Measurements from ENCODE around the gene ZNF366. TPM values are rescaled to one million over a fixed set of nuclear protein-coding genes. Genes with fewer than 3 reads are reported as not detected.
A peak's percentile ranks its signal among the peaks of the same experiment; 100 is the strongest.

The ZNF366 gene
- polyA plus RNA-seq (2011; rRNA removed) (not detected in 2 replicates), polyA plus RNA-seq (2017; fragmentation: RNase III; extraction: RNeasy Plus Mini Kit Qiagen cat#74134 plus additional on column Dnase treatment) (not detected in 3 replicates), polyA minus RNA-seq (2011; rRNA and poly(A)+ RNA removed) (not detected in 2 replicates)
- not detected in 2 replicates for polyA plus RNA-seq (2012; cell fraction: cytosol; rRNA removed)
- not detected in 2 replicates for polyA plus RNA-seq (2012; cell fraction: nucleus; rRNA removed)

- DNase-seq (ENCODE audit: low read depth in 1 of 2, low spot score in 1 of 2) (no peak), FAIRE-seq (no peak), ATAC-seq (no peak)
- H3K4me1 ChIP-seq, result peaks cover 13% of the 10 kb centered on the region
- 79% methylated on average over 9 of the region's 9 CpGs for WGBS (ENCODE audit: missing lambda C conversion rate)
- POLR2A ChIA-PET, result no interaction called here
- TF ChIP-seq CBX2 (IDR thresholded peaks at IDR 0.05; ENCODE audit: borderline replicate concordance, low read depth) (no peak), CEBPB (IDR thresholded peaks at IDR 0.05) (no peak), CTCF (IDR thresholded peaks at IDR 0.05) (no peak), RFX5 (IDR thresholded peaks at IDR 0.05) (no peak), TFCP2L1 (CRISPR knock-in tag; IDR thresholded peaks at IDR 0.05) (no peak), MAFK (IDR thresholded peaks at IDR 0.05; ENCODE audit: partially characterized antibody) (no peak), RARB (CRISPR knock-in tag; IDR thresholded peaks at IDR 0.05) (no peak), FOSL2 (IDR thresholded peaks at IDR 0.05) (no peak), FOSL2 (CRISPR knock-in tag; IDR thresholded peaks at IDR 0.05) (no peak), ZSCAN20 (CRISPR knock-in tag; IDR thresholded peaks at IDR 0.05) (no peak), HOXB5 (CRISPR knock-in tag; IDR thresholded peaks at IDR 0.05) (no peak), ZC3H11A (IDR thresholded peaks at IDR 0.05) (no peak)
- TF ChIP-seq, protein P1, sequence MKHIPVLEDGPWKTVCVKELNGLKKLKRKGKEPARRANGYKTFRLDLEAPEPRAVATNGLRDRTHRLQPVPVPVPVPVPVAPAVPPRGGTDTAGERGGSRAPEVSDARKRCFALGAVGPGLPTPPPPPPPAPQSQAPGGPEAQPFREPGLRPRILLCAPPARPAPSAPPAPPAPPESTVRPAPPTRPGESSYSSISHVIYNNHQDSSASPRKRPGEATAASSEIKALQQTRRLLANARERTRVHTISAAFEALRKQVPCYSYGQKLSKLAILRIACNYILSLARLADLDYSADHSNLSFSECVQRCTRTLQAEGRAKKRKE (CRISPR knock-in tag; IDR thresholded peaks at IDR 0.05; ENCODE audit: low read depth), result no peak
- CTCF ChIA-PET, result interaction anchor here (0.6 to 1.4 kb wide), 3 partner anchors 12 to 116 kb away, joined by 3 to 4 read pairs (median 3); no protein-coding TSS in a partner anchor
- no peak within 1 kb of the TSS for H3K4me3 ChIP-seq
- H3K4me2 ChIP-seq, result no peak within 1 kb of the TSS
- H3K9me3 ChIP-seq, result no peaks in the 10 kb centered on the region
- H3K27ac ChIP-seq, result 0 out of 6 replicates have a peak within 1 kb of the TSS, but pooled peaks of 1 of the 2 experiments have one; percentile 21
Measured at GRCh38 chr5:72507231-72507906, at the start of gene ZNF366. TSS of gene ZNF366 (minus strand) at chr5:72507410. CDS start at chr5:72461496, 45,914 bp downstream.

- Histone ChIP-seq H3K9me3 (no peaks in the 10 kb centered on the region), H3K4me1 (peaks cover 15% of the 10 kb centered on the region), H3K4me3 (peak overlapping the region; percentile 39), H3K27ac (peak overlapping the region; percentile 87 to 97), H3K4me2 (peak overlapping the region; percentile 87)
- ChIA-PET CTCF (interaction anchor here (0.6 to 3.8 kb wide), 11 partner anchors 9 to 669 kb away, joined by 3 to 24 read pairs (median 3); partner anchors contain the start of genes MRPS27 and PTCD2), POLR2A (interaction anchor here (0.9 to 1.3 kb wide), 2 partner anchors 44 to 169 kb away, joined by 4 read pairs; no protein-coding TSS in a partner anchor)
- DNase-seq (ENCODE audit: low read depth in 1 of 2, low spot score in 1 of 2) (peak; percentile 45 to 72), ATAC-seq (peak; percentile 92 to 93), FAIRE-seq (no peak)
- WGBS (ENCODE audit: missing lambda C conversion rate), result 17% methylated on average over 34 of the region's 42 CpGs
- TF ChIP-seq CTCF (IDR thresholded peaks at IDR 0.05) (peak; percentile 54), POLR2A (IDR thresholded peaks at IDR 0.05; ENCODE audit: low read length) (peak; percentile 57), RNF2 (IDR thresholded peaks at IDR 0.05; ENCODE audit: borderline replicate concordance, low read depth) (no peak), FOSB (CRISPR knock-in tag; IDR thresholded peaks at IDR 0.05) (no peak), TFCP2L1 (CRISPR knock-in tag; IDR thresholded peaks at IDR 0.05) (no peak), KDM1A (IDR thresholded peaks at IDR 0.05; ENCODE audit: low read depth) (no peak), HOXB5 (CRISPR knock-in tag; IDR thresholded peaks at IDR 0.05) (0 out of 2 replicates have a peak, but pooled peaks have one; percentile 55), SMC3 (IDR thresholded peaks at IDR 0.05) (peak; percentile 64), JUN (IDR thresholded peaks at IDR 0.05) (peak; percentile 27 to 68; a peak in 2 of 5 replicates), HOXA7 (CRISPR knock-in tag; IDR thresholded peaks at IDR 0.05) (no peak), RAD21 (conservative IDR thresholded peaks at IDR 0.05 in 1 of 2, IDR thresholded peaks at IDR 0.05 in 1 of 2) (peak; percentile 41 to 60), RFX5 (IDR thresholded peaks at IDR 0.05) (no peak), GATA3 (IDR thresholded peaks at IDR 0.05; ENCODE audit: borderline replicate concordance) (no peak)
- TF ChIP-seq, protein P2, sequence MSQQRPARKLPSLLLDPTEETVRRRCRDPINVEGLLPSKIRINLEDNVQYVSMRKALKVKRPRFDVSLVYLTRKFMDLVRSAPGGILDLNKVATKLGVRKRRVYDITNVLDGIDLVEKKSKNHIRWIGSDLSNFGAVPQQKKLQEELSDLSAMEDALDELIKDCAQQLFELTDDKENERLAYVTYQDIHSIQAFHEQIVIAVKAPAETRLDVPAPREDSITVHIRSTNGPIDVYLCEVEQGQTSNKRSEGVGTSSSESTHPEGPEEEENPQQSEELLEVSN (IDR thresholded peaks at IDR 0.05; ENCODE audit: borderline replicate concordance, low read depth), result peak; percentile 90
- TF ChIP-seq, protein P3, sequence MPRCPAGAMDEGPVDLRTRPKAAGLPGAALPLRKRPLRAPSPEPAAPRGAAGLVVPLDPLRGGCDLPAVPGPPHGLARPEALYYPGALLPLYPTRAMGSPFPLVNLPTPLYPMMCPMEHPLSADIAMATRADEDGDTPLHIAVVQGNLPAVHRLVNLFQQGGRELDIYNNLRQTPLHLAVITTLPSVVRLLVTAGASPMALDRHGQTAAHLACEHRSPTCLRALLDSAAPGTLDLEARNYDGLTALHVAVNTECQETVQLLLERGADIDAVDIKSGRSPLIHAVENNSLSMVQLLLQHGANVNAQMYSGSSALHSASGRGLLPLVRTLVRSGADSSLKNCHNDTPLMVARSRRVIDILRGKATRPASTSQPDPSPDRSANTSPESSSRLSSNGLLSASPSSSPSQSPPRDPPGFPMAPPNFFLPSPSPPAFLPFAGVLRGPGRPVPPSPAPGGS (IDR thresholded peaks at IDR 0.05), result 0 out of 3 replicates have a peak, but pooled peaks have one; percentile 45
- TF ChIP-seq, protein P4, sequence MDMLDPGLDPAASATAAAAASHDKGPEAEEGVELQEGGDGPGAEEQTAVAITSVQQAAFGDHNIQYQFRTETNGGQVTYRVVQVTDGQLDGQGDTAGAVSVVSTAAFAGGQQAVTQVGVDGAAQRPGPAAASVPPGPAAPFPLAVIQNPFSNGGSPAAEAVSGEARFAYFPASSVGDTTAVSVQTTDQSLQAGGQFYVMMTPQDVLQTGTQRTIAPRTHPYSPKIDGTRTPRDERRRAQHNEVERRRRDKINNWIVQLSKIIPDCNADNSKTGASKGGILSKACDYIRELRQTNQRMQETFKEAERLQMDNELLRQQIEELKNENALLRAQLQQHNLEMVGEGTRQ (IDR thresholded peaks at IDR 0.05), result no peak
- TF ChIP-seq, protein P5, sequence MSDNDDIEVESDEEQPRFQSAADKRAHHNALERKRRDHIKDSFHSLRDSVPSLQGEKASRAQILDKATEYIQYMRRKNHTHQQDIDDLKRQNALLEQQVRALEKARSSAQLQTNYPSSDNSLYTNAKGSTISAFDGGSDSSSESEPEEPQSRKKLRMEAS (IDR thresholded peaks at IDR 0.05), result peak; percentile 77
Measured at GRCh38 chr5:72556351-72557166, 49.3 kb upstream of the ZNF366 start.

Measured in A549 (cell line).